ENCODE measurements around the gene MAP2K2.
"Not testable (repeated sequence)": the region's sequence is repeated elsewhere in the genome, so short reads cannot be mapped to it uniquely, and the experiment has no call there.

DNA sequence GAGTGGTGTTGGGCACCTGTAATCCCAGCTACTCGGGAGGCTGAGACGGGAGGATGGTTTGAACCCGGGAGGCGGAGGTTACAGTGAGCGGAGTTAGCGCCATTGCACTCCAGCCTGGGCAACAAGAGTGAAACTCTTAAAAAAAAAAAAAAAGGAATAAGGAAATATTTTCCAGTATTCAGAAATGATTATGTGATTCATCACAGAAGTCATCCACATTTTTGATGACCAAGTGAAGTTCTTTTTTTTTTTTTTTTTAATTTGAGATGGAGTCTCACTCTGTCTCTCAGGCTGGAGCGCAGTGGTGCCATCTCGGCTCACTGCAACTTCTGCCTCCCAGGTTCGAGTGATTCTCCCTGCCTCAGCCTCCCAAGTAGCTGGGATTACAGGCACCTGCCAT is 11.5 kb upstream of the MAP2K2 start:
- TF ChIP-seq, protein P1, sequence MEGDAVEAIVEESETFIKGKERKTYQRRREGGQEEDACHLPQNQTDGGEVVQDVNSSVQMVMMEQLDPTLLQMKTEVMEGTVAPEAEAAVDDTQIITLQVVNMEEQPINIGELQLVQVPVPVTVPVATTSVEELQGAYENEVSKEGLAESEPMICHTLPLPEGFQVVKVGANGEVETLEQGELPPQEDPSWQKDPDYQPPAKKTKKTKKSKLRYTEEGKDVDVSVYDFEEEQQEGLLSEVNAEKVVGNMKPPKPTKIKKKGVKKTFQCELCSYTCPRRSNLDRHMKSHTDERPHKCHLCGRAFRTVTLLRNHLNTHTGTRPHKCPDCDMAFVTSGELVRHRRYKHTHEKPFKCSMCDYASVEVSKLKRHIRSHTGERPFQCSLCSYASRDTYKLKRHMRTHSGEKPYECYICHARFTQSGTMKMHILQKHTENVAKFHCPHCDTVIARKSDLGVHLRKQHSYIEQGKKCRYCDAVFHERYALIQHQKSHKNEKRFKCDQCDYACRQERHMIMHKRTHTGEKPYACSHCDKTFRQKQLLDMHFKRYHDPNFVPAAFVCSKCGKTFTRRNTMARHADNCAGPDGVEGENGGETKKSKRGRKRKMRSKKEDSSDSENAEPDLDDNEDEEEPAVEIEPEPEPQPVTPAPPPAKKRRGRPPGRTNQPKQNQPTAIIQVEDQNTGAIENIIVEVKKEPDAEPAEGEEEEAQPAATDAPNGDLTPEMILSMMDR (IDR thresholded peaks at IDR 0.05) = not testable (repeated sequence)
- not testable (repeated sequence) for TF ChIP-seq POLR2A, POLR2AphosphoS5 (IDR thresholded peaks at IDR 0.05)
